MM.1S (cell line): Measurements from ENCODE around the gene RAI2.

Experiments used
- EZH2 ChIP-seq: fragments of 300-600 bp; sonication (generic); optimal IDR thresholded peaks from 2 replicates; pipeline ENCODE3; 2017; ENCODE audit warnings: low read depth, mild to moderate bottlenecking, antibody characterized with exemption, low read length, mixed read lengths
- TF ChIP-seq, protein P1 (sequence below): fragments of 300-600 bp; sonication (generic); IDR thresholded peaks from 2 replicates; pipeline ENCODE4 v1.5.1; 2016; ENCODE audit warnings: antibody characterized with exemption, low read length, mixed read lengths

DNA sequence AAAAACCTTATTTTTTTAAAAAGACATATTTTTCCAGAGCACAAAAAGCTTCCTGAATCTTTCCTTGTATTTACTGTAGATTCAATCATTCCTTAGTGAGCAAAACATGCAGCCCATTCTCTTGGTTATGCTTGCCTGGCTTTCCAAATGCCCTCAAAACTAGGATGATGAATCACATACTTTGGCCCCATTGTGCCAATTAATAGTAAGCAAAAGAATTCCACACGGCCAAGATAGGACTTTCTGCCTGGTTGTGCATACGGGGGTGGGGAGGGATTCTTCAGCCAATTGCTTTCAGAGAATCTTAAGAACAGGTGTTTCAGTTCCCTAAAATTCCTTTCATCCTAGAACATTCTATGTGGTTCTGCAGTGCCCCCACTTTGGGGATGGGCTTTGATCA, 7.0 kb downstream of the RAI2 start:
- TF ChIP-seq, protein P1, sequence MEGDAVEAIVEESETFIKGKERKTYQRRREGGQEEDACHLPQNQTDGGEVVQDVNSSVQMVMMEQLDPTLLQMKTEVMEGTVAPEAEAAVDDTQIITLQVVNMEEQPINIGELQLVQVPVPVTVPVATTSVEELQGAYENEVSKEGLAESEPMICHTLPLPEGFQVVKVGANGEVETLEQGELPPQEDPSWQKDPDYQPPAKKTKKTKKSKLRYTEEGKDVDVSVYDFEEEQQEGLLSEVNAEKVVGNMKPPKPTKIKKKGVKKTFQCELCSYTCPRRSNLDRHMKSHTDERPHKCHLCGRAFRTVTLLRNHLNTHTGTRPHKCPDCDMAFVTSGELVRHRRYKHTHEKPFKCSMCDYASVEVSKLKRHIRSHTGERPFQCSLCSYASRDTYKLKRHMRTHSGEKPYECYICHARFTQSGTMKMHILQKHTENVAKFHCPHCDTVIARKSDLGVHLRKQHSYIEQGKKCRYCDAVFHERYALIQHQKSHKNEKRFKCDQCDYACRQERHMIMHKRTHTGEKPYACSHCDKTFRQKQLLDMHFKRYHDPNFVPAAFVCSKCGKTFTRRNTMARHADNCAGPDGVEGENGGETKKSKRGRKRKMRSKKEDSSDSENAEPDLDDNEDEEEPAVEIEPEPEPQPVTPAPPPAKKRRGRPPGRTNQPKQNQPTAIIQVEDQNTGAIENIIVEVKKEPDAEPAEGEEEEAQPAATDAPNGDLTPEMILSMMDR = no peak
- TF ChIP-seq EZH2 = no peak
